GM21515 (cell line): Measurements from ENCODE around the gene MPZL1.

ENCODE experiments used
- ATAC-seq: cut with Tn5 transposase; IDR thresholded peaks from one replicate; pipeline ENCODE4 v1.9.1; 2021; ENCODE audit not compliant: unreplicated experiment

MPZL1 gene

GRCh38 chr1:167721617-167722151 is at the start of gene MPZL1:
Gene MPZL1 (plus strand): TSS chr1:167721982. CDS start chr1:167722152, 170 bp downstream.
- peak; percentile 88 for ATAC-seq

- ATAC-seq, result no peak
Measured at GRCh38 chr1:167672831-167673230, 49.0 kb upstream of the MPZL1 start.

GRCh38 chr1:167673265-167673664 is 48.5 kb upstream of the MPZL1 start:
- ATAC-seq, result no peak

GRCh38 chr1:167674156-167674555 is 47.6 kb upstream of the MPZL1 start:
- ATAC-seq, result no peak

GRCh38 chr1:167675440-167675839 is 46.3 kb upstream of the MPZL1 start:
- no peak for ATAC-seq

- ATAC-seq, result peak; percentile 73
Measured at GRCh38 chr1:167676205-167676915, 45.4 kb upstream of the MPZL1 start.

GRCh38 chr1:167676916-167677848 is 44.6 kb upstream of the MPZL1 start:
- no peak for ATAC-seq

- no peak for ATAC-seq
Measured at GRCh38 chr1:167678422-167678821, 43.4 kb upstream of the MPZL1 start.

- no peak for ATAC-seq
Measured at GRCh38 chr1:167678838-167679237, 42.9 kb upstream of the MPZL1 start.

GRCh38 chr1:167679714-167680113 is 42.1 kb upstream of the MPZL1 start:
- no peak for ATAC-seq

- ATAC-seq, result no peak
Measured at GRCh38 chr1:167681024-167681423, 40.8 kb upstream of the MPZL1 start.

GRCh38 chr1:167681451-167682098 is 40.2 kb upstream of the MPZL1 start:
- ATAC-seq, result no peak

- ATAC-seq, result no peak
Measured at GRCh38 chr1:167683226-167683625, 38.6 kb upstream of the MPZL1 start.

- no peak for ATAC-seq
Measured at GRCh38 chr1:167683641-167684502, 37.9 kb upstream of the MPZL1 start.

- no peak for ATAC-seq
Measured at GRCh38 chr1:167685844-167686243, 35.9 kb upstream of the MPZL1 start.

- peak; percentile 53 for ATAC-seq
Measured at GRCh38 chr1:167687919-167688519, 33.8 kb upstream of the MPZL1 start.

GRCh38 chr1:167689567-167689920 is 32.2 kb upstream of the MPZL1 start:
- no peak for ATAC-seq

- ATAC-seq, result no peak
Measured at GRCh38 chr1:167690053-167690452, 31.7 kb upstream of the MPZL1 start.

GRCh38 chr1:167693425-167694045 is 28.2 kb upstream of the MPZL1 start:
- ATAC-seq, result no peak

GRCh38 chr1:167694691-167695090 is 27.1 kb upstream of the MPZL1 start:
- ATAC-seq, result no peak
